Measurements from ENCODE around the gene HNRNPH2.
A peak's percentile ranks its signal among the peaks of the same experiment; 100 is the strongest.

Gene HNRNPH2

DNA sequence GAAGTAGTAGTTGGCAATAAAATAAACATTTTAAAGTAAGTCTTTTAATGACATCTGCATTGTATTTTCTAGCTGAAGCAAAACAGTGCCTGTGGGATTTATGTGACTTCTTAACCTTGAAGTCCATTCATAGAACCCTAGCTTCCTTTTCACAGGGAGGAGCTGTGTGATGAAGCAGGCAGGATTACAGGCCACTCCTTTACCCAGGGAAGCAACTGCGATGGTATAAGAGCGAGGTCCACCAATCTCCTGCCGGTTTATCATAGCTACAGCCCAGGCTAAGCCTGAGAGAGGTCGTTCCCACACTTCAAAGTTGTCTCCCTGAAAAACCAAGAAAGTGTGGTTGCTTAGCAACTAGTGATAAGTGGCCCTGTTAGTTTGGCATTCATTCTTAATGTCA lies 10.2 kb upstream of the HNRNPH2 start:
- no peak for DNase-seq

DNA sequence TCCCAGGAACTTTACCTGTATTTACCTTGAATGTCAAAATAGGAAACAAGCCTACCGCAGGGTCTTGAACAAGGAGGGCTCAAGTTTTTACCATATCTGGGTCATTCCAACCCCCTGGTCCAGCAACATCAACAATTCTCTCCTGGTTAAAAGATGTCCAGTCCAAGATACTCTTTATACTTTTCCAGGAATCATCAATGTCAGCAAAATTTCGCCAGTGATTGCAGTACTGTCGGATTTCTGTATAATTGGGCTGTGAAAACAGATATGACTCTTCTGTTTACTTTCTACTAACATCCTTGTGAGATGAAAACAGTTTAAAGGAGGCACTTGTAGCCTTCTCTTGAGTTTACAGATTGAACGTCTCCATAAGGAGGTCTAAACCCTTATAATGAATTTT lies 9.3 kb upstream of the HNRNPH2 start:
- DNase-seq: no peak

DNA sequence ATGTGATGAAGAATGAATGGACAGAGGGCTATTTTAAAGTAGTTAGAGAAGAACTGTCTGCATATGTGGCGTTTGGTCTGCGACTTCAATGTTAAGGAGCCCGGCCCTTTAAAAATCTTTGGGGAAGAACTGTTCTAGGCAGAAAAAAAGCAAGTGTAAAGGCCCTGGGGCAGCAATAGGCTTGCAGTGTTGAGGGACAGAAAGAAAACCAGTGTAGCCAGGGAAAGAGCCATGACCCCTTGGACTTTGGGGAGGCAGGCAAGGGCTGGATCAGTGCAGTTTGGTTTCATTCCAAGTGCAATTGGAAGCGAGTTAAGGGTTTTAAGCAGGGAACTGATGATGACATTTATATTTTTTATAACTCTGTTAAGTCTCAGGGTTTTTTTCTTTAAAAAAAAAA lies 8.2 kb upstream of the HNRNPH2 start:
- DNase-seq: no peak

DNA sequence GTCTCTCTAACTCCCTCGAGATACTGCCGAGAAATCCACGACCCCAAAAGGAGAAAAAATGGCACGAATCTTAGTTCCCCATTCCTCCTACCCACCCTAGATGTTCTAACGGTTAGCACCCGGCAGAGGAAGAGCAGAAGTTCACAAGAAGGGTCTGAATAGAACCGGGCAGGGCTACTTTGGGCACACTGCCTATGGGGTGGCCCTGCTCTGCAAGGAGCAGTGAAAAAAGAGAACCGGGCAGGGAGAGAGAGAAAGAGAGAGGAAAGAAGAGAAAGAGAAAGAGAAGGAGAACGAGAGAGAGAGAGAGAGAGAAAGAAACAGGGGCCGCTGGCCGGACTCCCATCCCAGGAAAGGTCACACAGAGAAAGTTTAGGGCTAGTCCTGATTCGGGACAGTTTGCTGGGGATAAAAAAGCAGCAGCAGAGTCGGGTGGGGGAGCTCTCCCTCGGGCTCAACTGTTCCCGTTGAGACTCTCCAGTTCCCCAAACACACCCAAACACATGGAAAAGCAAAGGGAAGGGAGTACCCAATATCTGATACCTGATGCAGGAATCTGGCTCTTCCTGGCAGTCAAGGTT lies 765 bp upstream of the HNRNPH2 start:
- DNase-seq: no peak

DNA sequence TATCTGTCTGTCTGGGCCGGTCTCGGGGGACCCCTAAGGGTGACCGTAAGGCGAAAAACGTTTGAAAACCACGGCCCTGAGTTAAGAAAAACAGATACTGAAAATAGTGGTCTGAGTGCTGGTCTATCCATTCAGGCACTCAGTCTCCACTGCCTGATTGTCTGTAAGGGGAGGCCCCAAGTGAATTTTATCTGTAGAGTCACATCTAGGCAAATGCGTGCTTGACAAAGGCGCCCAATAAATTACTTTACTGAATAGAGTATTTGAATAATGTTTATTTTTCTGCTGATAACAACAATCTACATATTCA lies 465 bp downstream of the HNRNPH2 start:
- DNase-seq: no peak

DNA sequence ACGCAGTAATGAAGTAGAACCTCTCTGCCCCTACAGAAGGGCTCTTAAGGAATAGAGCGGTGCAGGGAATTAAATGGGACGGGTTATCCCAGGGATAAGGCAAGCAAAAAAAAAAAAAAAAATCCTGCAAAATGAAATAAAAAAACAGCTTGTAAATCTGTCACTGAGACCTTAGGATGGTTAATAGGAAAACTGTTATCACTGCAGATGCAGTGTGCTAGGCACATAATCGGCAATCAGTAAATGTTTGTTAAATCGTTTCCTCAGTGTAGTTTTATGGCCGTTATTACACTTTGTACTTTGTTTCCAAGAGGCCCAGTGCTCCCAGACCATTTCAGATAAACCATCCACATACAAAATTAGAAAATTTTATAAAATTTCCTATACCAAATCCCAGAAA lies 1.0 kb downstream of the HNRNPH2 start:
- no peak for DNase-seq

DNA sequence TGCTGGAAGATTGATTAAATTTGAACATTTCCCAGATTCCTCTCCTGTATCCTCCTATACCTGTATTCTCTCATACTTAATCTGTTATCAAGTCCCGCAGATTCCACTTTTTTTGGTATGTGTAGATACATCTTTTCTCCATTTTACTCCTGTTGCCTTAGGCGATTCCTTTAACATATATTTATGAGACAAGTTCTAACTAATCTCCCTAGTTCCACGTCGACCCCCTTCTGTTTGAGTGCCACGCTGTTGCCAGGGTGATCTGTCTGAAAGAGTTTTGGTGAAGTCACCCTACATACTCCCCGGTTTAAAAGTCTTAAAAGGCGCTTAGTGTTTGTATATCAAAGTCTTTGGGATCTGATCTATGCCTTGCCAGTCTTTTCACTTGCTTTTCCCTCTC lies 2.4 kb downstream of the HNRNPH2 start:
- no peak for DNase-seq

GRCh38 chrX:101411984-101412383 lies 4.0 kb downstream of the HNRNPH2 start:
- no peak for DNase-seq

DNA sequence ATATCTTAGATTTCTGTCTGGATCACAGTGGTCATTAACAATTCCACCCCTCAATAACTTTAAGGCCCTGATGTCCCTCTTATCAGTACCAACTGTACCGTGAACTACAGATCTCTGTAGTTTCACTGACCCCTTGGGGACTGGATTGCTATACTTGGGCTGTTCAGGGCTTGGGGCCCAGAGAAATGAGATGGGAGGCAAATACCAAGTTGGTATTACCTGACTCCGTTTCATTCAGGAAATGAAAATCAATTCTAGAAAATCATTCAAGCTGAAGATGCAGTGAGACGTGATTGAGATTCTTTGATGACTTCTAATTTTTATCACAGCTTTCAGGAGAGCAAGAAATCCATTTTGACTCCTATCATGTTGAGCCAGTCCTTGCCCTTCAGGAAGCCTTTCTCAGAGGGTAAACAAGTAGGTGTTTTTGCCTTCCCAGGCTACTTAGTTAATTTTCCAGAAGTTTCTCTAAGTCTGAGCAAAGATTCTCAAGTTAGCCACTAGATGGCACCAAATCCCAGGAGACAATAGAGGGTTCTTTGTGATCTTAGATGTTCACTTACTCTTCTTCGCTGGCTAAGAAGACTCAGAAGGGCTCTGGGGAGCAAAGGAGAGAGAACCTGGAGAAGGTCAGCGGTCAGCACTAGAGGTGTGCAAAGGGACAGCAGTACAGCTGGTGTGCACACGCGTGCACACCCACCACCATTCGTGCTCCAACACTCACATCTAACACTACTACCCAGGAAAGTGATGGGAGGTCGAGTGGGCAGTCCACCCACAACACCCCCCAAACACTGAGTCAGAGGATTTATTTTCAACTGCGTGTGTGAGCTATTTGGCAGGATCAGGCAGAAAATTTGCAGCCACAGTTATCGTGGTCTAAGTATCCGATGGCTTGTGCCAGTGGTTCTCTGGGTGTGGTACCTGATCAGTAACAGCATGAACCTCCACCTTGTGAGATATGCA lies 7.4 kb downstream of the HNRNPH2 start:
- no peak for DNase-seq

DNA sequence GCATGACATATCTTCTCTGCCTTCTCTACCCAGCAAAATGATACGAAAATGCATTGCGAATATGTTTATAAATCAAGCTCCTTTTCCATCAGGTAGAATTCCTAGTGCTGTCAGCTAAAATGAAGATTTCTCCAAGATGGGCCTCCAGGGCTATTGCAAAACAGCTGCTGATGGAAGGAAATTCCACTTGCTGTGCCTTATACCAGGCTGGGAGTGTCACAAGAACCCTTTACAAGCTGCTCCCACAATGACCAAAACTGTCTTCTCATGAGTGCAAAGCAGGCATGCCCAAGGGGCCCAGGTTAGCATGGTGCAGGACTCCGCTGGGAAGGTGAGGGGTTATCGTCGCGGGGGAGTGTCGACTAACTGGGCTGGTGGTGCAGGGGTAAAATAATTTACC lies 8.7 kb downstream of the HNRNPH2 start:
- DNase-seq: no peak

DNA sequence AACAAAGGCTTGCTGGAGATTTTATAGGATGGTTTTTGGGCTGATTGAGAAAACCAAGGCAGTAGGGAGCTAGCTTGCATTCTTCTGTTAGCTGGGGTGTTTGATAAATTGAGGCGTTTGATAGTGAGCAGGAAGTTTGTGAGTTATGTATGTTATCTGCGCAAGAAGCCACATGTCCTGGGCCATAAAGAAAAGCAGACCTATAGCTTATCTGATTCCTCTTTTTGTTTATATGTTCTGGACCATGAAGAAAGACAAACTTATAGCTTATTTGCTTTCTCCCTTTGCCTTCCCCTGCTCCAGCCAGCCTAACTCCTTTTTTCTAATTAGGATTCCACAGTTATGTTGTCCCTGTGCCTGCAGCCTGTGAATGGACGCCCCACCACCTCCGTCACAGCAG lies 9.2 kb downstream of the HNRNPH2 start:
- no peak for DNase-seq

GRCh38 chrX:101417981-101418841 lies 10.2 kb downstream of the HNRNPH2 start:
- peak; percentile 54 for DNase-seq

GRCh38 chrX:101419489-101419888 lies 11.5 kb downstream of the HNRNPH2 start:
- no peak for DNase-seq

- DNase-seq: no peak
These were observed 19.9 kb downstream of the HNRNPH2 start for GRCh38 chrX:101427954-101428353.

DNA sequence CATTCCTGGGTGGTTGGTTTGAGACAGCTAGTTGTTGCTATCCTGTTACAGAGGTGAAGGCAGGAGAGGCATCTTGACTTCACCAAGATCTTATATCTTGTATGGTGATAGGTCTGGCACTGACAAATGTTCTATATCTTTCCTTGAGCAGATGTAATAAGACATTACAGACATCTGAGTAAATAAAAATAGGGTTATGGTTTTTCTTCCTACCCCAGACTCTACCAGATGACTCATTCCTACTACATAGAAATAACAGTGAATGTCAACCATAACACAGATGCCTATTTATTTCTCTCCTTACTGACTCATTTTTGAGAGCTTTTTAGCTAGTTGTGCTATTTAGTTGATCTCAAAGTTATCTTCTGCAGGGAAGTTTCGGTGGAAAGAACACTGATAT lies 21.9 kb downstream of the HNRNPH2 start:
- no peak for DNase-seq

GRCh38 chrX:101430457-101431078 lies 22.5 kb downstream of the HNRNPH2 start:
- no peak for DNase-seq

DNA sequence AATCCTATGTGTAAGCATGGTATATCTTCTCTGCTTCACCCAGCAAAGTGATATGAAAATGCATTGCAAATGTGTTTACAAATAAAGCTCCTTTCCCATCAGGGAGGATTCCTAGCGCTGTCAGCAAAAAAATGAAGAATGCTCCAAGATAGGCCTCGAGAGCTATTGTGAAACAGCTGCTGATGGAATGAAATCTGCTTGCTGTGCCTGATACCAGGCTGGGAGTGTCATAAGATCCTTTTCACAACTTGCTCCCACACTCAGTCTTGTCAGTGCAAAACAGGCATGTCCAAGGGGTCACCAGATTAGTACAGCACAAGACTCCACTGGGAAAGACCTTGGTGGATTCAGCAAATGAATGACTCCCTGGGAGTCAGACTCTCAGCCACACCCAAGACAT lies 34.1 kb downstream of the HNRNPH2 start:
- no peak for DNase-seq

DNA sequence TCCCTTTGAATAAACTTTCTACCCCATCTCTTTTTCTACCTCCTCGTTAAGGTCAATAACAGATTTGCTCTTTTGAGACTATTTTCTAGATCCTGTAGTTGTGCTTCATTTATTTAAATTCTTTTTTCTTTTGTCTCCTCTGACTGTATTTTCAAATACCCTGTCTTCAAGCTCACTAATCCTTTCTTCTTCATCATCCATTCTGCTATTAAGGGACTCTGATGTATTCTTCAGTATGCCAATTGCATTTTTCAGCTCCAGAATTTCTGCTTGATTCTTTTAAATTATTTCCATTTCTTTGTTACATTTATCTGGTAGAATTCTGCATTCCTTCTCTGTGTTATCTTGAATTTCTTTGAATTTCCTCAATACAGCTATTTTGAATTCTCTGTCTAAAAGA lies 41.3 kb downstream of the HNRNPH2 start:
- no peak for DNase-seq

DNA sequence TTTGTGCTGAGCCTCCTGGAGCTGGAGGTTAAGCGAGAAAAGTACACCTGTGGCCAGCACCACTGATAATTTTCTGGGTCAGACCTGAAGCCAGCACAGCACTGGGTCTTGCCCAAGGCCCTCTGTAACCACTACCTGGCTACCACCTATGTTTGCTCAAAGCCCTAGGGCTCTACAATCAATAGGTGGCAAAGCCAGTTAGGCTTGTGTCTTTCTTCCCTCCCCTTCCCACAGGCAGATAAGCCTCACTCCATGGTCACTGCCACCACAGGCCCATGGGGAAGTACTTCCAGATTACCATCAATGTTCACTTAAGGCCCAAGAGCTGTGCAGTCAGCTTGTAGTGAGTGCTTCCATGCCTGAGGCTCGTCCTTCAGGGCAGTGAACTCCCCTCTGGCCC lies 42.1 kb downstream of the HNRNPH2 start:
- DNase-seq: no peak

DNA sequence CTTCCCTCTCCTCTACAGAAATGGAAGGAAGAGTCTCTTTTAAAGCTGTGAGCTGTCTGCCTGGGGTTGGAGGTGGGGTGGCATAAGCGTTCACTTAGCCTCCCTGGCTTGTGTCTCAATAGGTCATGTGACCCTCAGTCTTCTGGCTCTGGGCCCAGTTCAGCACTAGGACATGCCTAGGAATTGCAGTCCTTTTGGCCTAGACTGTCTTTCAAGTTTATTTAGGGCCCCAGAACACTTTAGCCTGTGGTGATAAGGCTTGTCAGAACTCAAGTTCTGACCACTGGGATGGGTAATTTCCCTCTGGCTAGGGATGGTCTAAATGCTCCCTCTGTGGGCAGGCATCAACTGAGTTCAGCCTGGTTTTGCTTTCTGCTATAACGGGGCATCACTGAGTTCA lies 42.9 kb downstream of the HNRNPH2 start:
- no peak for DNase-seq

DNA sequence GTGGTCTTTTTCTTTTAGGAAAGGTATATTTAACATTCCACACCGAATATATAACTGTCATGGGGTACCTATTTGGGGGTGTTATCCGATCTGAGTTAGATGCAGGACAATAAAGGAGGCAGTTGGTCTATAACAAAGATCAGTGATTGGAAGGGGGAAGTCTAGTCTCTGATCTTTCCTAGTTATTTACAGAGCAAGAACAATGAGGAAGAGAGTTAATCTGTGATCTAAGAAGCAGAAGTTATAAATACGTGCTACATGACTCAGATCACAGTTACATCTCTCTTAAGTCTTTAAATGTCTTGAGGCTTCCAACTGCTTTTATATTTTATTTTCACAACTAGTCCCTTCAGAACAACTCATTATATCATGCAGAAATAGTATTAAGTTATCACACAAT lies 44.0 kb downstream of the HNRNPH2 start:
- no peak for DNase-seq

GRCh38 chrX:101460669-101461068 lies 52.6 kb downstream of the HNRNPH2 start:
- DNase-seq: no peak

GRCh38 chrX:101462892-101463291 lies 54.9 kb downstream of the HNRNPH2 start:
- DNase-seq: no peak
